Measurements from ENCODE around the gene ANKRD50.

Gene ANKRD50

GRCh38 chr4:124736526-124736925 lies 24.0 kb upstream of the ANKRD50 start:
- no peak overlapping the region for H3K4me3 ChIP-seq (ENCODE audit: low read depth, low read length)
- no peak for DNase-seq
- no peak for TF ChIP-seq CTCF (IDR thresholded peaks at IDR 0.05; ENCODE audit: low read depth, low read length, missing control alignments)
- in situ Hi-C loops (cut with HindIII; ENCODE audit: low pct_ligation_motif_present, low sequenced_read_pairs), result no loop called here
- no peak overlapping the region for H3K27ac ChIP-seq
- no peaks in the 10 kb centered on the region for H3K27me3 ChIP-seq (replicated peaks)
- H3K36me3 ChIP-seq (replicated peaks), result no peaks in the 10 kb centered on the region

GRCh38 chr4:124727331-124727890 lies 14.9 kb upstream of the ANKRD50 start:
- DNase-seq, result no peak
- H3K36me3 ChIP-seq (replicated peaks), result no peaks in the 10 kb centered on the region
- no peak overlapping the region for H3K27ac ChIP-seq
- no peak for TF ChIP-seq CTCF (IDR thresholded peaks at IDR 0.05; ENCODE audit: low read depth, low read length, missing control alignments)
- in situ Hi-C loops (cut with HindIII; ENCODE audit: low pct_ligation_motif_present, low sequenced_read_pairs), result no loop called here
- H3K4me3 ChIP-seq (ENCODE audit: low read depth, low read length), result no peak overlapping the region
- no peaks in the 10 kb centered on the region for H3K27me3 ChIP-seq (replicated peaks)

- H3K4me3 ChIP-seq (ENCODE audit: low read depth, low read length), result no peak overlapping the region
- in situ Hi-C loops (cut with HindIII; ENCODE audit: low pct_ligation_motif_present, low sequenced_read_pairs), result no loop called here
- no peak overlapping the region for H3K27ac ChIP-seq
- no peaks in the 10 kb centered on the region for H3K36me3 ChIP-seq (replicated peaks)
- H3K27me3 ChIP-seq (replicated peaks), result no peaks in the 10 kb centered on the region
- no peak for DNase-seq
- no peak for TF ChIP-seq CTCF (IDR thresholded peaks at IDR 0.05; ENCODE audit: low read depth, low read length, missing control alignments)
Observed at GRCh38 chr4:124726269-124726668, 13.7 kb upstream of the ANKRD50 start.

- Histone ChIP-seq H3K36me3 (replicated peaks) (no peaks in the 10 kb centered on the region), H3K4me3 (ENCODE audit: low read depth, low read length) (no peak overlapping the region), H3K27me3 (replicated peaks) (no peaks in the 10 kb centered on the region), H3K27ac (no peak overlapping the region)
- in situ Hi-C loops (cut with HindIII; ENCODE audit: low pct_ligation_motif_present, low sequenced_read_pairs), result no loop called here
- DNase-seq, result peak; percentile 37
- TF ChIP-seq CTCF (IDR thresholded peaks at IDR 0.05; ENCODE audit: low read depth, low read length, missing control alignments), result no peak
Observed at GRCh38 chr4:124722071-124722470, 9.5 kb upstream of the ANKRD50 start.

- H3K4me3 ChIP-seq (ENCODE audit: low read depth, low read length), result no peak overlapping the region
- H3K27me3 ChIP-seq (replicated peaks), result no peaks in the 10 kb centered on the region
- no peak overlapping the region for H3K27ac ChIP-seq
- H3K36me3 ChIP-seq (replicated peaks), result peaks cover 2% of the 10 kb centered on the region
- no peak for TF ChIP-seq CTCF (IDR thresholded peaks at IDR 0.05; ENCODE audit: low read depth, low read length, missing control alignments)
- DNase-seq, result no peak
- in situ Hi-C loops (cut with HindIII; ENCODE audit: low pct_ligation_motif_present, low sequenced_read_pairs), result no loop called here
Observed at GRCh38 chr4:124717101-124717500, 4.6 kb upstream of the ANKRD50 start.

GRCh38 chr4:124713185-124713592 lies 657 bp upstream of the ANKRD50 start:
- in situ Hi-C loops (cut with HindIII; ENCODE audit: low pct_ligation_motif_present, low sequenced_read_pairs), result no loop called here
- peak; percentile 74 for TF ChIP-seq CTCF (IDR thresholded peaks at IDR 0.05; ENCODE audit: low read depth, low read length, missing control alignments)
- Histone ChIP-seq H3K27ac (peak overlapping the region; percentile 94), H3K4me3 (ENCODE audit: low read depth, low read length) (peak overlapping the region; percentile 83), H3K27me3 (replicated peaks) (no peaks in the 10 kb centered on the region), H3K36me3 (replicated peaks) (peaks cover 2% of the 10 kb centered on the region)
- DNase-seq, result peak; percentile 64

All from brain microvascular endothelial cell (primary cell).